Vagina (tissue), 2 donors: ENCODE results near the gene EPHB1.

Source experiments
- POLR2A ChIP-seq, 2 donors: fragments of 450-650 bp; IDR thresholded peaks; one replicate each; pipeline ENCODE4 v1.6.1; 2017; ENCODE audit warnings: antibody characterized with exemption in 2 of 2, mild to moderate bottlenecking in 2 of 2, moderate library complexity in 2 of 2
- POLR2AphosphoS5 ChIP-seq, 2 donors: sonication (generic); formaldehyde crosslinking; IDR thresholded peaks; one replicate each; pipeline ENCODE4 v1.9.0; 2017; ENCODE audit warnings: antibody characterized with exemption in 2 of 2, mild to moderate bottlenecking in 2 of 2, low read depth in 1 of 2; ENCODE audit not compliant: insufficient read depth in 1 of 2
- TF ChIP-seq, protein P1 (sequence below), 3 experiments: fragments of 450-650 bp in 2 of 3; fragments of 200-600 bp in 1 of 3; sonication (generic) in 1 of 3; IDR thresholded peaks; one replicate each; pipeline ENCODE4 v1.5.1; 2017 to 2019; ENCODE audit warnings: antibody characterized with exemption in 3 of 3, mild to moderate bottlenecking in 2 of 3, moderate library complexity in 2 of 3

DNA sequence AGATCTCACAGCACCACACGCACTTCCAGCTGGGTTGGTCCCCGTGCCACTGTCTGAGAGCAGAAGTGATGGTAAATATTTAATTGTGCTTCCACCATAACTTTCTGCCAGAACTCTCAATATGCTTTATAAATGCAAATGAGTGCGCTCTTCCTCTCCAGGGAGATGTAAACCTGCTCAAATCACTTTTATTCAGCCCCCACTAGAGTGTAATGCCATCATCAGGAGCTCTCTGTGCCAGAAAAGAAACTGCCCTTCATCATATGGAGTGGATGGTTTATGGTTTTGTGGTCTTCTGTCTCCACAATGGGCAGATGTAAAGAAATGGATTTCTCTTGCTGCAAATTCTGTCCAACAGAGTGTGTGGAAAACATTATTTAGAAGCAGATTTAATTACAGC lies 127.0 kb downstream of the EPHB1 start:
- TF ChIP-seq POLR2AphosphoS5 (IDR thresholded peaks at IDR 0.05; ENCODE audit: insufficient read depth in 1 of 2, low read depth in 1 of 2) (no peak), POLR2A (IDR thresholded peaks at IDR 0.05) (no peak)
- TF ChIP-seq, protein P1, sequence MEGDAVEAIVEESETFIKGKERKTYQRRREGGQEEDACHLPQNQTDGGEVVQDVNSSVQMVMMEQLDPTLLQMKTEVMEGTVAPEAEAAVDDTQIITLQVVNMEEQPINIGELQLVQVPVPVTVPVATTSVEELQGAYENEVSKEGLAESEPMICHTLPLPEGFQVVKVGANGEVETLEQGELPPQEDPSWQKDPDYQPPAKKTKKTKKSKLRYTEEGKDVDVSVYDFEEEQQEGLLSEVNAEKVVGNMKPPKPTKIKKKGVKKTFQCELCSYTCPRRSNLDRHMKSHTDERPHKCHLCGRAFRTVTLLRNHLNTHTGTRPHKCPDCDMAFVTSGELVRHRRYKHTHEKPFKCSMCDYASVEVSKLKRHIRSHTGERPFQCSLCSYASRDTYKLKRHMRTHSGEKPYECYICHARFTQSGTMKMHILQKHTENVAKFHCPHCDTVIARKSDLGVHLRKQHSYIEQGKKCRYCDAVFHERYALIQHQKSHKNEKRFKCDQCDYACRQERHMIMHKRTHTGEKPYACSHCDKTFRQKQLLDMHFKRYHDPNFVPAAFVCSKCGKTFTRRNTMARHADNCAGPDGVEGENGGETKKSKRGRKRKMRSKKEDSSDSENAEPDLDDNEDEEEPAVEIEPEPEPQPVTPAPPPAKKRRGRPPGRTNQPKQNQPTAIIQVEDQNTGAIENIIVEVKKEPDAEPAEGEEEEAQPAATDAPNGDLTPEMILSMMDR (IDR thresholded peaks at IDR 0.05), result no peak
